Measurements from ENCODE around the gene SLC1A7. TPM values are rescaled to one million over a fixed set of nuclear protein-coding genes. Genes with fewer than 3 reads are reported as not detected.

SLC1A7 gene
- total and polyA plus RNA-seq, 7 donors, result 0.04 to 6.2 (median 0.36) TPM

GRCh38 chr1:53083636-53084588 lies 58.5 kb downstream of the SLC1A7 start:
- Histone ChIP-seq H3K27ac (no peak overlapping the region), H3K4me3 (no peak overlapping the region), H3K27me3 (ENCODE audit: insufficient read depth in 3 of 3, low read length in 2 of 3) (no peaks in the 10 kb centered on the region), H3K9me3 (no peaks in the 10 kb centered on the region), H3K4me1 (no peaks in the 10 kb centered on the region), H3K36me3 (ENCODE audit: insufficient read depth in 1 of 2, low read depth in 1 of 2) (no peaks in the 10 kb centered on the region)
- intact Hi-C loops (cut with DNase I), result no loop called here
- no peak for DNase-seq
- ATAC-seq, result no peak
- no peak for TF ChIP-seq CTCF (IDR thresholded peaks at IDR 0.05)
- 79 to 87% (median 81%) methylated on average over 17 of the region's 17 CpGs for WGBS, 3 donors

GRCh38 chr1:53082826-53083455 lies 59.5 kb downstream of the SLC1A7 start:
- no peaks in the 10 kb centered on the region for H3K4me1 ChIP-seq
- intact Hi-C loops (cut with DNase I), result no loop called here
- TF ChIP-seq CTCF (IDR thresholded peaks at IDR 0.05), result no peak
- no peak overlapping the region for H3K27ac ChIP-seq
- WGBS, 3 donors, result 73 to 80% (median 75%) methylated on average over 13 of the region's 13 CpGs
- no peaks in the 10 kb centered on the region for H3K36me3 ChIP-seq (ENCODE audit: insufficient read depth in 1 of 2, low read depth in 1 of 2)
- no peaks in the 10 kb centered on the region for H3K27me3 ChIP-seq (ENCODE audit: insufficient read depth in 3 of 3, low read length in 2 of 3)
- H3K4me3 ChIP-seq, result no peak overlapping the region
- ATAC-seq (no peak), DNase-seq (no peak)
- H3K9me3 ChIP-seq, result no peaks in the 10 kb centered on the region

- Histone ChIP-seq H3K27me3 (ENCODE audit: insufficient read depth in 3 of 3, low read length in 2 of 3) (no peaks in the 10 kb centered on the region), H3K27ac (no peak overlapping the region), H3K9me3 (no peaks in the 10 kb centered on the region), H3K36me3 (ENCODE audit: insufficient read depth in 1 of 2, low read depth in 1 of 2) (no peaks in the 10 kb centered on the region), H3K4me1 (no peaks in the 10 kb centered on the region), H3K4me3 (no peak overlapping the region)
- DNase-seq, result peak in 1 of 2 donors; percentile 4
- WGBS, 3 donors, result 79 to 81% (median 80%) methylated on average over 14 of the region's 14 CpGs
- intact Hi-C loops (cut with DNase I), result no loop called here
- TF ChIP-seq CTCF (IDR thresholded peaks at IDR 0.05), result no peak
- ATAC-seq, result no peak
Measured at GRCh38 chr1:53081384-53082066, 60.9 kb downstream of the SLC1A7 start.

GRCh38 chr1:53080769-53081168 lies 61.7 kb downstream of the SLC1A7 start:
- Histone ChIP-seq H3K4me3 (no peak overlapping the region), H3K36me3 (ENCODE audit: insufficient read depth in 1 of 2, low read depth in 1 of 2) (no peaks in the 10 kb centered on the region), H3K9me3 (no peaks in the 10 kb centered on the region), H3K27ac (no peak overlapping the region), H3K4me1 (no peaks in the 10 kb centered on the region), H3K27me3 (ENCODE audit: insufficient read depth in 3 of 3, low read length in 2 of 3) (no peaks in the 10 kb centered on the region)
- DNase-seq (peak; percentile 7 to 36), ATAC-seq (no peak)
- intact Hi-C loops (cut with DNase I), result no loop called here
- TF ChIP-seq CTCF (IDR thresholded peaks at IDR 0.05), result no peak
- 80 to 87% (median 80%) methylated on average over 15 of the region's 15 CpGs for WGBS, 3 donors

Data from psoas muscle (tissue), 8 donors.